OCI-LY1 (cell line): Measurements from ENCODE around the gene COX6B2.

Experiments used
- CTCF ChIP-seq: fragments of 200-600 bp; sonication (generic), shearing (Covaris generic); IDR thresholded peaks from 2 replicates; pipeline ENCODE4 v1.5.1; 2017; ENCODE audit warnings: mild to moderate bottlenecking, antibody characterized with exemption, low read length, moderate library complexity, mixed read lengths
- EZH2 ChIP-seq: fragments of 200-600 bp; sonication (generic), shearing (Covaris generic); IDR thresholded peaks from 2 replicates; pipeline ENCODE4 v1.8.0; 2017; ENCODE audit warnings: borderline replicate concordance, mixed run types, mild to moderate bottlenecking, antibody characterized with exemption, low read length, moderate library complexity, mixed read lengths

GRCh38 chr19:55315956-55316525 lies 38.5 kb downstream of the COX6B2 start:
- TF ChIP-seq CTCF (no peak), EZH2 (no peak)
